SK-N-SH (cell line): ENCODE measurements around the gene GRAMD2B. TPM values are rescaled to one million over a fixed set of nuclear protein-coding genes. Genes with fewer than 3 reads are reported as not detected.

Experiments
- CTCF ChIA-PET: fragments of 300-600, 350-600 bp; formaldehyde crosslinking; extraction: SDS; loops from one replicate; lab custom pipeline; 2021; lab: Yijun Ruan, JAX
- POLR2A ChIA-PET: fragments of 350-600 bp; sonication (Branson Sonifier 250); formaldehyde crosslinking; extraction: SDS; loops from one replicate; lab custom pipeline; 2020; ENCODE audit warnings: antibody characterized with exemption, inconsistent platforms; lab: Yijun Ruan, JAX
- DNase-seq: peaks from one replicate; pipeline ENCODE4 v3.0.0; 2012
- H2AFZ ChIP-seq: fragments of 200-600 bp; sonication (generic); 2 replicates; pipeline ENCODE4 v1.8.1; 2016; ENCODE audit warnings: antibody characterized with exemption, mild to moderate bottlenecking, low read depth
- H3F3A ChIP-seq: fragments of 200-600 bp; sonication (generic); replicated peaks from 2 replicates; pipeline ENCODE3; 2016; ENCODE audit warnings: antibody characterized with exemption, mild to moderate bottlenecking; ENCODE audit not compliant: insufficient read depth
- H3K27ac ChIP-seq, 2 experiments: fragments of 200-500 bp in 1 of 2; fragments of 200-600 bp in 1 of 2; sonication (Bioruptor generic) in 1 of 2; sonication (generic), shearing (Covaris generic) in 1 of 2; 2 replicates each; pipeline versions ENCODE4 v1.5.1 to v1.6.1; 2014 to 2016; ENCODE audit warnings: low read depth in 2 of 2, inconsistent platforms in 1 of 2, low read length in 1 of 2, mild to moderate bottlenecking in 1 of 2, mixed read lengths in 1 of 2
- H3K27me3 ChIP-seq: fragments of 200-600 bp; sonication (generic), shearing (Covaris generic); 2 replicates; pipeline ENCODE4 v1.6.1; 2016; ENCODE audit warnings: mixed run types; ENCODE audit not compliant: insufficient read depth
- H3K36me3 ChIP-seq, 2 experiments: fragments of 200-500 bp in 1 of 2; fragments of 200-600 bp in 1 of 2; sonication (Bioruptor generic) in 1 of 2; sonication (generic) in 1 of 2; replicated peaks in 1 of 2; 2 replicates each; pipeline versions ENCODE3 to v1.5.1; 2014 to 2016; ENCODE audit warnings: low read length in 1 of 2, mild to moderate bottlenecking in 1 of 2; ENCODE audit not compliant: insufficient read depth in 2 of 2, control insufficient read depth in 1 of 2
- H3K4me1 ChIP-seq, 2 experiments: fragments of 200-500 bp in 1 of 2; fragments of 200-600 bp in 1 of 2; sonication (Bioruptor generic) in 1 of 2; sonication (generic), shearing (Covaris generic) in 1 of 2; 2 replicates each; pipeline versions ENCODE4 v1.5.1 to v1.6.1; 2014 to 2016; ENCODE audit warnings: low read depth in 1 of 2, low read length in 1 of 2, mixed run types in 1 of 2; ENCODE audit not compliant: insufficient read depth in 2 of 2, control insufficient read depth in 1 of 2
- H3K4me2 ChIP-seq: fragments of 200-600 bp; sonication (generic), shearing (Covaris generic); 2 replicates; pipeline ENCODE4 v1.6.1; 2017; ENCODE audit warnings: mixed run types
- H3K4me3 ChIP-seq, 2 experiments: fragments of 200-500 bp in 1 of 2; fragments of 200-600 bp in 1 of 2; sonication (Bioruptor generic) in 1 of 2; sonication (generic), shearing (Covaris generic) in 1 of 2; 2 replicates each; pipeline versions ENCODE4 v1.5.1 to v1.8.1; 2014 to 2016; ENCODE audit warnings: low read depth in 2 of 2, inconsistent platforms in 1 of 2, low read length in 1 of 2, mild to moderate bottlenecking in 1 of 2, mixed read lengths in 1 of 2, moderate library complexity in 1 of 2
- H3K79me2 ChIP-seq: fragments of 200-600 bp; sonication (generic); 2 replicates; pipeline ENCODE4 v1.8.1; 2017; ENCODE audit warnings: mild to moderate bottlenecking; ENCODE audit not compliant: insufficient read depth
- H3K9ac ChIP-seq: fragments of 200-600 bp; sonication (generic); 2 replicates; pipeline ENCODE4 v1.6.1; 2017; ENCODE audit warnings: mixed run types
- H3K9me2 ChIP-seq: fragments of 200-600 bp; sonication (generic); 2 replicates; pipeline ENCODE4 v1.6.1; 2017; ENCODE audit warnings: mixed run types
- H3K9me3 ChIP-seq: fragments of 200-600 bp; sonication (generic); 2 replicates; pipeline ENCODE4 v1.6.1; 2017; ENCODE audit warnings: mixed run types, mild to moderate bottlenecking, moderate library complexity
- H4K20me1 ChIP-seq: fragments of 200-600 bp; sonication (generic); 2 replicates; pipeline ENCODE4 v1.6.1; 2017; ENCODE audit warnings: mild to moderate bottlenecking, mixed run types; ENCODE audit not compliant: insufficient read depth
- EZH2phosphoT487 ChIP-seq: fragments of 200-600 bp; sonication (generic); IDR thresholded peaks from 2 replicates; pipeline ENCODE4 v1.6.1; 2017; ENCODE audit warnings: low read depth, mixed run types, mild to moderate bottlenecking, antibody characterized with exemption, moderate library complexity, borderline replicate concordance
- FOSL2 ChIP-seq: IDR thresholded peaks from 2 replicates; pipeline ENCODE4 v1.4.0; 2012; ENCODE audit warnings: low read depth, mild to moderate bottlenecking, moderate library complexity, borderline replicate concordance
- FOXJ3 ChIP-seq: sonication (generic); formaldehyde crosslinking; IDR thresholded peaks from 2 replicates; pipeline ENCODE4 v1.5.1; 2020; ENCODE audit warnings: mild to moderate bottlenecking, missing genetic modification reagents
- FOXM1 ChIP-seq: IDR thresholded peaks from 2 replicates; pipeline ENCODE4 v1.4.0; 2012; ENCODE audit warnings: low read depth, mild to moderate bottlenecking
- GABPA ChIP-seq: IDR thresholded peaks from 2 replicates; pipeline ENCODE4 v1.4.0; 2012; ENCODE audit warnings: low read depth, mild to moderate bottlenecking
- GATA2 ChIP-seq: sonication (generic); formaldehyde crosslinking; IDR thresholded peaks from 2 replicates; pipeline ENCODE4 v1.5.0; 2020; ENCODE audit warnings: mild to moderate bottlenecking, missing genetic modification reagents
- JUND ChIP-seq: IDR thresholded peaks from 2 replicates; pipeline ENCODE4 v1.4.0; 2012
- MAX ChIP-seq: IDR thresholded peaks from 2 replicates; pipeline ENCODE4 v1.4.0; 2012; ENCODE audit warnings: low read depth
- NFIC ChIP-seq: IDR thresholded peaks from 2 replicates; pipeline ENCODE4 v1.4.0; 2012; ENCODE audit warnings: borderline replicate concordance
- PBX3 ChIP-seq: IDR thresholded peaks from 2 replicates; pipeline ENCODE4; 2012
- POLR2AphosphoS5 ChIP-seq: IDR thresholded peaks from 2 replicates; pipeline ENCODE4 v1.6.1; 2012; ENCODE audit warnings: low read depth, low read length
- REST ChIP-seq: IDR thresholded peaks from 2 replicates; pipeline ENCODE4 v1.6.1; 2012; ENCODE audit warnings: mild to moderate bottlenecking, low read depth, low read length, moderate library complexity
- RFX5 ChIP-seq: IDR thresholded peaks from 2 replicates; pipeline ENCODE4 v1.6.1; 2012; ENCODE audit warnings: mild to moderate bottlenecking, improper control_type of control experiment, low read length
- RXRA ChIP-seq: IDR thresholded peaks from 2 replicates; pipeline ENCODE4 v1.4.0; 2012; ENCODE audit warnings: low read depth, mild to moderate bottlenecking, borderline replicate concordance
- SIN3A ChIP-seq: IDR thresholded peaks from 2 replicates; pipeline ENCODE4 v1.6.1; 2012; ENCODE audit warnings: low read depth, mild to moderate bottlenecking, low read length, moderate library complexity, borderline replicate concordance
- TEAD4 ChIP-seq: IDR thresholded peaks from 2 replicates; pipeline ENCODE4 v1.4.0; 2012; ENCODE audit warnings: mild to moderate bottlenecking, borderline replicate concordance; ENCODE audit not compliant: insufficient read depth
- USF1 ChIP-seq: IDR thresholded peaks from 2 replicates; pipeline ENCODE4 v1.4.0; 2012; ENCODE audit warnings: low read depth, borderline replicate concordance
- YY1 ChIP-seq: IDR thresholded peaks from 2 replicates; pipeline ENCODE4 v1.4.0; 2012; ENCODE audit warnings: low read depth, mild to moderate bottlenecking
- ZBTB33 ChIP-seq: IDR thresholded peaks from 2 replicates; pipeline ENCODE4 v1.4.0; 2012; ENCODE audit warnings: low read depth, borderline replicate concordance
- WGBS: methylation state at CpG from one replicate; pipeline ENCODE4 v1.1.6; 2017; ENCODE audit warnings: low lambda C conversion rate; 5-methylcytosine and 5-hydroxymethylcytosine counted together
- polyA plus RNA-seq, 3 experiments: library from polyadenylated mRNA; depleted of rRNA; stranded (reverse); fragments of >200 nt; gene quantifications; 2 replicates each; pipeline ENCODE4 v1.2.3, GENCODE V29; 2012

The GRAMD2B gene
- polyA plus RNA-seq, 1 of the 3 experiments (the other 2 are of a cell fraction) = 16.0 TPM

GRCh38 chr5:126543009-126543408, 119.8 kb downstream of the GRAMD2B start:
- no peaks in the 10 kb centered on the region for H3K27me3 ChIP-seq
- peaks cover 4 to 6% of the 10 kb centered on the region in 2 experiments for H3K36me3 ChIP-seq
- no peak overlapping the region for H2AFZ ChIP-seq
- no peak for DNase-seq
- H3K4me1 ChIP-seq = no peaks in the 10 kb centered on the region
- no peaks in the 10 kb centered on the region for H3K79me2 ChIP-seq
- H4K20me1 ChIP-seq = no peaks in the 10 kb centered on the region
- H3K9me3 ChIP-seq = no peaks in the 10 kb centered on the region
- H3F3A ChIP-seq = no peaks in the 10 kb centered on the region
- ChIA-PET CTCF (interaction anchor here (0.8 to 6.2 kb wide), 8 partner anchors 10 to 204 kb away, joined by 3 to 39 read pairs (median 4); partner anchors contain the start of gene ALDH7A1), POLR2A (no interaction called here)
- no peak overlapping the region for H3K4me3 ChIP-seq
- TF ChIP-seq FOSL2 = no peak
- TF ChIP-seq USF1 = no peak
- no peak for TF ChIP-seq FOXM1
- TF ChIP-seq JUND = no peak
- TF ChIP-seq GATA2 (CRISPR knock-in tag) = no peak
- no peak for TF ChIP-seq RFX5
- no peak for TF ChIP-seq NFIC
- no peak for TF ChIP-seq TEAD4
- TF ChIP-seq RXRA = no peak
- TF ChIP-seq EZH2phosphoT487 = no peak
- no peak for TF ChIP-seq ZBTB33
- TF ChIP-seq PBX3 = no peak
- 100% methylated on average over 1 of the region's 1 CpG for WGBS
- H3K4me2 ChIP-seq = no peak overlapping the region
- no peak overlapping the region for H3K27ac ChIP-seq
- H3K9me2 ChIP-seq = no peaks in the 10 kb centered on the region
- H3K9ac ChIP-seq = no peak overlapping the region

GRCh38 chr5:126543660-126544059, 120.5 kb downstream of the GRAMD2B start:
- no peaks in the 10 kb centered on the region for H3K9me2 ChIP-seq
- H3K36me3 ChIP-seq = peaks cover 4 to 6% of the 10 kb centered on the region in 2 experiments
- H4K20me1 ChIP-seq = no peaks in the 10 kb centered on the region
- no peak overlapping the region for H3K9ac ChIP-seq
- WGBS = 93% methylated on average over 2 of the region's 2 CpGs
- DNase-seq = no peak
- H3K4me1 ChIP-seq = no peaks in the 10 kb centered on the region
- no peak overlapping the region for H3K27ac ChIP-seq
- H3F3A ChIP-seq = no peaks in the 10 kb centered on the region
- ChIA-PET CTCF (interaction anchor here (0.7 to 6.2 kb wide), 10 partner anchors 11 to 205 kb away, joined by 3 to 39 read pairs (median 4); partner anchors contain the start of gene ALDH7A1), POLR2A (no interaction called here)
- no peak overlapping the region for H3K4me2 ChIP-seq
- H3K27me3 ChIP-seq = no peaks in the 10 kb centered on the region
- no peaks in the 10 kb centered on the region for H3K79me2 ChIP-seq
- no peaks in the 10 kb centered on the region for H3K9me3 ChIP-seq
- TF ChIP-seq ZBTB33 = no peak
- TF ChIP-seq YY1 = no peak
- TF ChIP-seq FOXJ3 (CRISPR knock-in tag) = no peak
- TF ChIP-seq REST = no peak
- TF ChIP-seq GABPA = no peak
- no peak for TF ChIP-seq MAX
- TF ChIP-seq POLR2AphosphoS5 = no peak
- no peak for TF ChIP-seq SIN3A
- no peak overlapping the region for H2AFZ ChIP-seq
- H3K4me3 ChIP-seq = no peak overlapping the region
